ACC112 (cell line): ENCODE data around the gene CMTM2.
"Not testable (repeated sequence)": the region's sequence is repeated elsewhere in the genome, so short reads cannot be mapped to it uniquely, and the experiment has no call there.

Experiments
- H2AFZ ChIP-seq: fragments of 200-600 bp; sonication (generic); one replicate; pipeline ENCODE4 v1.6.0; 2017; ENCODE audit warnings: antibody characterized with exemption, low read length; ENCODE audit not compliant: unreplicated experiment
- H3K27ac ChIP-seq: fragments of 200-600 bp; sonication (generic); 2 replicates; pipeline ENCODE4 v1.5.1; 2014; ENCODE audit warnings: low read depth, mild to moderate bottlenecking, antibody characterized with exemption, low read length, moderate library complexity
- H3K27me3 ChIP-seq: fragments of 200-600 bp; sonication (generic); 2 replicates; pipeline ENCODE4 v1.6.1; 2014; ENCODE audit warnings: mild to moderate bottlenecking, antibody characterized with exemption, low read length, moderate library complexity, mixed read lengths; ENCODE audit not compliant: insufficient read depth
- H3K36me3 ChIP-seq: fragments of 200-600 bp; sonication (generic); 2 replicates; pipeline ENCODE4 v1.6.1; 2016; ENCODE audit warnings: mild to moderate bottlenecking, antibody characterized with exemption, low read length, moderate library complexity, mixed read lengths; ENCODE audit not compliant: insufficient read depth
- H3K4me1 ChIP-seq: fragments of 200-600 bp; sonication (generic); one replicate; pipeline ENCODE4 v1.6.1; 2016; ENCODE audit warnings: low read length, mixed read lengths; ENCODE audit not compliant: insufficient read depth, unreplicated experiment, control insufficient read depth
- H3K4me3 ChIP-seq: fragments of 200-600 bp; sonication (generic); 2 replicates; pipeline ENCODE4 v1.5.1; 2014; ENCODE audit warnings: mild to moderate bottlenecking, low read depth, low read length
- H3K79me2 ChIP-seq: fragments of 200-600 bp; sonication (generic); one replicate; pipeline ENCODE4 v1.6.0; 2016; ENCODE audit warnings: low read length; ENCODE audit not compliant: control insufficient read depth, unreplicated experiment, insufficient read depth

Gene CMTM2

DNA sequence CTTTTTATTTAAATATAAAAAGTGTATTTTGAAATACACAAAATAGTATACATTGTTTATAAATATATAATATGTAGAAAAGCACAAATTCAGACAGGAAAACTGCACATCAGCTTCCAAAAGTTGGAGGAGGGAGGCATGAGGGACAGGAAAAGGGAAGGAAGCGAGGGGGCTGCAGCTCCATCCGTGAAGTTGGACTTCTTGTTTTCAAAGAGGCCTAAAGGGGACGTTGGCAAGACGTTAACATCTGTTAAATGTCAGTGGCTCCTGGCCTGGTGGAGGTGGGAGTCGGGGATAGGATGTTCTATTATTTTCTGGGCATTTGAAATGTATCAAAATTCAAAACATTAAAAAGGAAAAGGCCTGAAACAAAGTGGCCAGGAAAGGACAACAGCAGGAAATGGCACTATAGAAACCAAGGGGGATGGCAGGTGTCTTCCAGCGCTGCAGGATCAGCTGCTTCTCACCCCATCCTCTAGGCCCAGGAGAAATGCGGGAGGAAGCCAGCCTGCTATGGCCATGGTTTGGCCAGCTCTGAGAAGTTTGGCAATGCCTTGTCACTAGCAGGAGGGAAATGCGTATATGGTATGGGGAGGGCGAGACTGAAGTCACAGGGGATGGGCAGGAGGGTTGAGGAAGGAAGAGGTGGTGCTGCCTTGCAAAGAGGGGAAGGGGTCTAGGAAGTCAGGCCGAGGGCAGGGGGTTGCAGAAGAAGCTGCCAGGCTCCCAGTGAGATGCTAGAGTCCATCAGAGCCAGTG, 6.4 kb downstream of the CMTM2 start:
- Histone ChIP-seq H2AFZ (no peak overlapping the region), H3K27ac (no peak overlapping the region), H3K4me3 (no peak overlapping the region)

DNA sequence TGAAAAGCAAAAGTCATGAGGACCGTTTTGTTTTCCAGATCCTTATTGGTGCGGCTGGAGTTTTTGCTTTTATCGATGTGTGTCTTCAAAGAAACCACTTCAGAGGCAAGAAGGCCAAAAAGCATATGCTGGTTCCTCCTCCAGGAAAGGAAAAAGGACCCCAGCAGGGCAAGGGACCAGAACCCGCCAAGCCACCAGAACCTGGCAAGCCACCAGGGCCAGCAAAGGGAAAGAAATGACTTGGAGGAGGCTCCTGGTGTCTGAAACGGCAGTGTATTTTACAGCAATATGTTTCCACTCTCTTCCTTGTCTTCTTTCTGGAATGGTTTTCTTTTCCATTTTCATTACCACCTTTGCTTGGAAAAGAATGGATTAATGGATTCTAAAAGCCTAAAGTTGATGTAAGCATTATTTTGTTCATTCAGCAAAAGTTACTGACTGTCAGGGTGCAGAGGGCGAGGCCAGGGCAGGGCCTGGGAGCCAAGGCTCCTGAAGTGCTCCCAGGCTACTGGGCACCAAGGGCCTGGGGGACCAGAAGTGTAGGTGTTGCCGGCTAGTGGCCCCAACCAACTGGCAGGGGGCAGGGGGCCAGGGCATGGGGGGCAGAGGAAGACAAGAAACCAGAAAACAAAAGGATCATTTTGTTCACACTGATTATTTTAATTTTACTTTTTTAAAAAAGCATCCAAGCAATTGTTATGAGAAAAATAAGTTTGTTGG, 8.8 kb downstream of the CMTM2 start:
- no peak overlapping the region for H3K27ac ChIP-seq

More for the DNA sequence above, 6.4 kb downstream of the CMTM2 start:
- H3K4me1 ChIP-seq = peaks cover 13% of the 10 kb centered on the region
- H3K36me3 ChIP-seq = no peaks in the 10 kb centered on the region
- no peaks in the 10 kb centered on the region for H3K27me3 ChIP-seq
- no peaks in the 10 kb centered on the region for H3K79me2 ChIP-seq

DNA sequence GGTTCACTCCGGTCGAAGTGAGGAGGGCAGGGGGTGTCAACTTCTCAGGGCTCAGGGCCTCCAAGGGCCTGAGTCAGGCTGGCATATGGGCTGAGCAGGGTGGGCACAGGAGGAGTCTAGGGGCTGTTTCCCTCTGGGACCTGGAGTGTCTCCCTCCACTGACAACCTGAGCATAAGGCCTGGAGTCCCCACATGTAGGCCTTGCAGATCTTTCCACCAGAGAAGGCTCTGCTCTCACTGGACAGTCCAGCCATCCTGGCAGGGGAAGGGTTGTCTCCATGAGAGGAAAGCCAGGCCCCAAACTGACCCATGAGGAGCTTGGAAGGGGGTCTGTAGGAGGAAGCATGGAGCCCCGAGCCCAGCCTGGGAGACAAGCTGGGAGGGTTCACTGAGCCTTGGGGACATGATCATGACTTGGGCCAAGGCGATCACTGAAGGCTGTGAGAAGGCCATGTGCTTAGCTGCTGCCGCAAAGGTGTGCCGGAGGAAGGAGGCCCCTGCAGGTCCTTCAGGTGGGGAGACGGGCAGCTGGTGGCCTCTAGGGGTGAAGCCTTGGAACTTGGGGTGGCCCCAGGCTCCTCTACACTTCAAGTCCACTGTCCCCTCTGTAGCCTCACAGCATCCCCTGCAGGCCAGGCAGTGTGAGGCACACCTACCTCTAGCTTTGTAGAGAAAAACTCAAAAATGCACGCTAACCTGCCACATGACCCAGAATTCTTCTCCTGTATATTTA, 9.9 kb downstream of the CMTM2 start:
- Histone ChIP-seq H3K27ac (no peak overlapping the region), H3K27me3 (0 out of 2 replicates have a peak, but pooled peaks cover 4% of the 10 kb centered on the region), H3K4me3 (no peak overlapping the region), H3K4me1 (no peaks in the 10 kb centered on the region), H2AFZ (no peak overlapping the region), H3K36me3 (no peaks in the 10 kb centered on the region), H3K79me2 (no peaks in the 10 kb centered on the region)

More for the DNA sequence above, 8.8 kb downstream of the CMTM2 start:
- no peak overlapping the region for H2AFZ ChIP-seq
- H3K27me3 ChIP-seq = no peaks in the 10 kb centered on the region
- H3K79me2 ChIP-seq = no peaks in the 10 kb centered on the region
- H3K4me3 ChIP-seq = no peak overlapping the region
- no peaks in the 10 kb centered on the region for H3K36me3 ChIP-seq
- H3K4me1 ChIP-seq = no peaks in the 10 kb centered on the region

DNA sequence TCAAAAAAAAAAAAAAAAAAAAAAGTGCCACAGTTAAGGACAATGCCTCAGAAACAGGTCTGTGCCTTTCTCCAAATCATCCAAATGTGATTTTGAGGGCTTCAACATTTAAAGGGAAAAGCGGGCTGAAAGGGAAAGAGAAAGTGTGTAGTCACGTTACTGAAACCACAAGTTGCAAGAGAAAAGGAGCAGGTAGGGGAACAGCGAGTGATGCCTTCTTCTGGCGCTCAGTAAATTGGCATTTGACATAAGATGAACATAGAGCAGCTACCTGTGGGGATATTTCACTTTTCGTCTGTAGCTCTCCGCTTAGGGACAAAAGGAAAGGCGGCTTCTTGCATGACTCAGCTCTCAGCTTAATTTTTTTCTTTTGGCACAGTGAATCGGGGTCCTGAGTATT, 11.1 kb downstream of the CMTM2 start:
- 0 out of 2 replicates have a peak, but pooled peaks cover 4% of the 10 kb centered on the region for H3K27me3 ChIP-seq
- H3K79me2 ChIP-seq = no peaks in the 10 kb centered on the region
- H2AFZ ChIP-seq = no peak overlapping the region
- H3K4me1 ChIP-seq = no peaks in the 10 kb centered on the region
- no peak overlapping the region for H3K4me3 ChIP-seq
- H3K36me3 ChIP-seq = no peaks in the 10 kb centered on the region
- no peak overlapping the region for H3K27ac ChIP-seq

DNA sequence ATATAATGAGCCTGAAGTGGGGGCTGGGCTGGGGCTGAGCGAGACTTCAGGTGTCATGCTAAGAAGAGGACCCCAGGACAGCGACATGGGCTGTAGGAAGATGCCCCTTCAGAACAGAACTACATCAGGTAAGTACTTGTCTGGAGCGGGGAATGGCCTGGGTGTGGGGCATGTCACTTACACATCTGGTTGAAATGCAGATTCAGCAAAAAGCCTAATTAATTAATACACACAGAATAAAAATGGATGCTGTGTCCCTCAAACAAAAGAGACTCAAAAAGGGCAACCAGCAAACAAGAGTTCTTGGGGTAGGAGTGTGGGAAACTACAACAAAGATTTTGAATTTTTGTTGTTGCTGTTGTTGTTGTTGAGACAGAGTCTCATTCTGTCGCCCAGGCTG, 11.8 kb downstream of the CMTM2 start:
- Histone ChIP-seq H3K27me3 (0 out of 2 replicates have a peak, but pooled peaks cover 4% of the 10 kb centered on the region), H3K4me1 (no peaks in the 10 kb centered on the region), H2AFZ (no peak overlapping the region)

DNA sequence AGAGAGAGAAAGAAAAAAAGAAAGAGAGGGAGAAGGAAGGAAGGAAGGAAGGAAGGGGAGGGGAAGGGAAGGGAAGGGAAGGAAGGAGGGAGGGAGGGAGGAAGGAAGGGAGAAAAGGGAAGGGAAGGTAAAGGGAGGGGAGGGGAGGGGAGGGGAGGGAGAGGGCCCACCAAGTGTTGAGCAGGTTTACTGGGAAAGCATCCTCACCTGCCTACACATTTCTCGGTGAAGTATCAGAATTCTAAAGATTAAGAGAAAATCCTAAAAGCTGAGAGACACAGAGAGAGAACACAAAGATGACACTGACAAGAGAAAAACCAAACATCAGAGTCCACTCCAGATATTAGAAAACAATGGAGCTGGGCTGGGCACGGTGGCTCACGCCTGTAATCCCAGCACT, 13.0 kb downstream of the CMTM2 start:
- Histone ChIP-seq H3K36me3 (no peaks in the 10 kb centered on the region), H3K4me3 (no peak overlapping the region), H2AFZ (no peak overlapping the region), H3K27ac (no peak overlapping the region), H3K4me1 (no peaks in the 10 kb centered on the region), H3K27me3 (0 out of 2 replicates have a peak, but pooled peaks cover 4% of the 10 kb centered on the region), H3K79me2 (no peaks in the 10 kb centered on the region)

More for the DNA sequence above, 11.8 kb downstream of the CMTM2 start:
- Histone ChIP-seq H3K36me3 (no peaks in the 10 kb centered on the region), H3K79me2 (no peaks in the 10 kb centered on the region), H3K27ac (no peak overlapping the region), H3K4me3 (no peak overlapping the region)

DNA sequence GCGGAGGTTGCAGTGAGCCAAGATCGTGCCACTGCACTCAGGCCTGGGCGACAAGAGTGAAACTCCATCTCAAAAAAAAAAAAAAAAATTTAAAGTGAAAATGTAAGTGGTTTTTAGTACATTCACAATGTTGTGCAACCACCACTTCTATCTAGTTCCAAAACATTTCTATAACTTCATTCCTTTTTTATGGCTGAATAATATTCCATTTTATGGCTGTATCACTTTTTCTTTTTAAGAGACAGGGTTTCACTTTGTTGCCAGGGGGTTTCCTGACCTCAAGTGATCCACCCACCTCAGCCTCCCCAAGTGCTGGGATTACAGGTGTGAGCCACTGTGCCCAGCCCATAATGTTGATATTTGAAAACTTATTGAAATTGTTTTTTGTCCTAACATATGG, 13.6 kb downstream of the CMTM2 start:
- H2AFZ ChIP-seq = no peak overlapping the region
- 0 out of 2 replicates have a peak, but pooled peaks cover 4% of the 10 kb centered on the region for H3K27me3 ChIP-seq
- no peaks in the 10 kb centered on the region for H3K4me1 ChIP-seq
- no peaks in the 10 kb centered on the region for H3K36me3 ChIP-seq
- no peak overlapping the region for H3K27ac ChIP-seq
- no peak overlapping the region for H3K4me3 ChIP-seq
- H3K79me2 ChIP-seq = no peaks in the 10 kb centered on the region

DNA sequence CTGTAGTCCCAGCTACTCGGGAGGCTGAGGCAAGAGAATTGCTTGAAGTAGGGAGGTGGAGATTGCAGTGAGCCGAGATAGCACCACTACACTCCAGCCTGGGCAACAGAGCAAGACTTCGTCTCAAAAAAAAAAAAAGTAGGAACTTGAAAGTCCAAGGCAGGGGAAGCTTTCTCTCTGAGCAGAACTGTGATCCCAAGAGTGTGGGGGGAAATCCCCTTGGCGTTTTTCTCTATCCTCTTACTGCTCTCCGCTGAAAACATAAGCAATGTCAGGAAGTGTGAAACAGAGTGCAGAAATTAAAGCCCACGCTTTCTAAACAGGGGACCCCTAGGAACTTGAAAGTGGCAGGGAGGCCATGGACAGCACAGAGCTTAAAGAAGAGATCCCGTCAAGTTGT, 15.5 kb downstream of the CMTM2 start:
- Histone ChIP-seq H3K79me2 (no peaks in the 10 kb centered on the region), H3K36me3 (no peaks in the 10 kb centered on the region), H2AFZ (no peak overlapping the region), H3K4me1 (no peaks in the 10 kb centered on the region), H3K27me3 (0 out of 2 replicates have a peak, but pooled peaks cover 4% of the 10 kb centered on the region), H3K4me3 (no peak overlapping the region), H3K27ac (no peak overlapping the region)

DNA sequence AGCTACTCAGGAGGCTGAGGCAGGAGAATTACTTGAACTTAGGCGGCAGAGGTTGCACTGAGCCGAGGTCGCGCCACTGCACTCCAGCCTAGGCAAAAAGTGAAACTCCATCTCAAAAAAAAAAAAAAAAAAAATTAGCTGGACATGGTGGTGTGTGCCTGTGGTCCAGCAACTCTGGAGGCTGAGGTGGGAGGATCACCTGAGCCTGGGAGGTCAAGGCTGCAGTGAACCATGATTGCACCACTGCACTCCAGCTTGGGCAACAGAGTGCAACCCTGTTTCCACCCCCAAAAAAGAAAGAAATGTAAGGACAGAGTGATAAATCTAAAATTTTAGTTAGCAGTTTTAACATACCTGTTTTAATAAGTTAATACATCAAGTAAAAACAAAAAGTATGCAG, 17.3 kb downstream of the CMTM2 start:
- H3K79me2 ChIP-seq, H3K27me3 ChIP-seq, H3K27ac ChIP-seq, H2AFZ ChIP-seq, H3K4me3 ChIP-seq, H3K36me3 ChIP-seq, H3K4me1 ChIP-seq: not testable (repeated sequence)

DNA sequence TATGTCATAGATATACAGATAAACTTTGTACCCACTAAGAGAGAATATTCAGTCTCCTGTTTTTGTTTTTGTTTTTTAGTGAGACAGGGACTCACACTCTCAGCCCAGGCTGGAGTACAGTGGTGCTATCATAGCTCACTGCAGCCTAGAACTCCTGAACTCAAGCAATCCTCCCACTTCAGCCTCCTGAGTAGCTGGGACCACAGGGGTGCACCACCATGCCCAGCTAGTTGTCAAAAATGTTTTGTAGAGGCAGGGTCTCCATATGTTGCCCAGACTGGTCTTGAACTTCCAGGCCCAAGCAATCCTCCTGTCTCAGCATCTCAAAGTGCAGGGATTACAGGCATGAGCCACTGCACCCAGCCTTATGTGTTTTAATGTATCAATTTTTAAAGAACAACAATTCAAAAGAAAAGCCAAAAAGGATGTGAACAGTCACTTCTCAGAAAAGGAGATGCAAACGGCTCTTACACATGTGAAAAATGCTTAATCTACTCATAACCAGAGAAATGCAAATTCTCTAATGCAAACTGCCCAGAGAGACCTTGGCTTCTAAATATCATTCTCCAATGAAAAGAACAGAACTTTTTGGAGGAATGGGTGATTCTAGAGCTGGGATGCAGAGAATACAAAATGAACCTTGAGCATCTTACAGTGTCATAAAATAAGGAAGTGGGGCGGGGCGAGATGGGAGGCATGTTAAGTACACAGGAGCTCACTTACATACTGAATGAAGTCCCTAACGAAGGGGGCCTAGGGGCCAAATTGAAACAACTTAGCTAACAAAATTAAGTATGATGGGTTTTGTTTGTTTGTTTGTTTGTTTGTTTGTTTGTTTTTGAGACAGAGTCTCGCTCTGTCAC, 18.0 kb downstream of the CMTM2 start:
- Histone ChIP-seq H3K79me2 (no peaks in the 10 kb centered on the region), H2AFZ (no peak overlapping the region), H3K4me1 (no peaks in the 10 kb centered on the region), H3K27me3 (0 out of 2 replicates have a peak, but pooled peaks cover 6% of the 10 kb centered on the region), H3K27ac (no peak overlapping the region), H3K4me3 (no peak overlapping the region), H3K36me3 (no peaks in the 10 kb centered on the region)
